PC-9 (cell line): ENCODE data around the gene NXN.

Experiments
- EZH2 ChIP-seq: fragments of 200-600 bp; sonication (generic); IDR thresholded peaks from 2 replicates; pipeline ENCODE4 v1.8.0; 2017; ENCODE audit warnings: antibody characterized with exemption, low read depth
- TF ChIP-seq, protein P1 (sequence below): fragments of 200-600 bp; sonication (generic); conservative IDR thresholded peaks from 2 replicates; pipeline ENCODE4 v1.6.1; 2017; ENCODE audit warnings: mixed run types, antibody characterized with exemption, mild to moderate bottlenecking, moderate library complexity

- TF ChIP-seq, protein P1, sequence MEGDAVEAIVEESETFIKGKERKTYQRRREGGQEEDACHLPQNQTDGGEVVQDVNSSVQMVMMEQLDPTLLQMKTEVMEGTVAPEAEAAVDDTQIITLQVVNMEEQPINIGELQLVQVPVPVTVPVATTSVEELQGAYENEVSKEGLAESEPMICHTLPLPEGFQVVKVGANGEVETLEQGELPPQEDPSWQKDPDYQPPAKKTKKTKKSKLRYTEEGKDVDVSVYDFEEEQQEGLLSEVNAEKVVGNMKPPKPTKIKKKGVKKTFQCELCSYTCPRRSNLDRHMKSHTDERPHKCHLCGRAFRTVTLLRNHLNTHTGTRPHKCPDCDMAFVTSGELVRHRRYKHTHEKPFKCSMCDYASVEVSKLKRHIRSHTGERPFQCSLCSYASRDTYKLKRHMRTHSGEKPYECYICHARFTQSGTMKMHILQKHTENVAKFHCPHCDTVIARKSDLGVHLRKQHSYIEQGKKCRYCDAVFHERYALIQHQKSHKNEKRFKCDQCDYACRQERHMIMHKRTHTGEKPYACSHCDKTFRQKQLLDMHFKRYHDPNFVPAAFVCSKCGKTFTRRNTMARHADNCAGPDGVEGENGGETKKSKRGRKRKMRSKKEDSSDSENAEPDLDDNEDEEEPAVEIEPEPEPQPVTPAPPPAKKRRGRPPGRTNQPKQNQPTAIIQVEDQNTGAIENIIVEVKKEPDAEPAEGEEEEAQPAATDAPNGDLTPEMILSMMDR: no peak
- no peak for TF ChIP-seq EZH2
These were observed 181.3 kb downstream of the NXN start for GRCh38 chr17:798246-798645.
